Right lung (tissue), 5 donors: Measurements from ENCODE around the gene HECTD1. TPM values are rescaled to one million over a fixed set of nuclear protein-coding genes. Genes with fewer than 3 reads are reported as not detected.
"Not testable (repeated sequence)": the region's sequence is repeated elsewhere in the genome, so short reads cannot be mapped to it uniquely, and the experiment has no call there.

ENCODE experiments used
- DNase-seq, 2 donors: peaks; one replicate each; pipeline ENCODE4 v3.0.0-alpha.2; 2013
- polyA plus RNA-seq, 5 donors: library from polyadenylated mRNA; unstranded; fragments of 120-200 nt; gene quantifications; one replicate each; pipeline versions ENCODE4 v1.2.1 to v1.2.3, GENCODE V29; 2013; ENCODE audit warnings: inconsistent platforms in 1 of 5, low replicate concordance in 1 of 5; ENCODE audit not compliant: insufficient read length in 5 of 5, insufficient read depth in 1 of 5

HECTD1 gene
- polyA plus RNA-seq, 5 donors: 144 to 214 (median 192) TPM

GRCh38 chr14:31200702-31200990 is 6.9 kb downstream of the HECTD1 start:
- no peak for DNase-seq

GRCh38 chr14:31197671-31198070 is 9.9 kb downstream of the HECTD1 start:
- no peak for DNase-seq

GRCh38 chr14:31196839-31197492 is 10.6 kb downstream of the HECTD1 start:
- DNase-seq: no peak

- peak in 1 of 2 donors; percentile 19 for DNase-seq
Observed at GRCh38 chr14:31194661-31195060, 12.9 kb downstream of the HECTD1 start.

GRCh38 chr14:31194095-31194494 is 13.5 kb downstream of the HECTD1 start:
- DNase-seq: no peak

- not testable (repeated sequence) for DNase-seq
Observed at GRCh38 chr14:31192544-31192943, 15.0 kb downstream of the HECTD1 start.

- no peak for DNase-seq
Observed at GRCh38 chr14:31190717-31191263, 16.8 kb downstream of the HECTD1 start.

- no peak for DNase-seq
Observed at GRCh38 chr14:31190219-31190603, 17.4 kb downstream of the HECTD1 start.

GRCh38 chr14:31189346-31190218 is 18.0 kb downstream of the HECTD1 start:
- DNase-seq: no peak

GRCh38 chr14:31188744-31189143 is 18.8 kb downstream of the HECTD1 start:
- no peak for DNase-seq

GRCh38 chr14:31182016-31182415 is 25.6 kb downstream of the HECTD1 start:
- DNase-seq: not testable (repeated sequence)

- DNase-seq: no peak
Observed at GRCh38 chr14:31181271-31181670, 26.3 kb downstream of the HECTD1 start.

- DNase-seq: no peak
Observed at GRCh38 chr14:31180299-31181051, 27.1 kb downstream of the HECTD1 start.

GRCh38 chr14:31174433-31174832 is 33.2 kb downstream of the HECTD1 start:
- no peak for DNase-seq

GRCh38 chr14:31173120-31173837 is 34.3 kb downstream of the HECTD1 start:
- no peak for DNase-seq

GRCh38 chr14:31172084-31172483 is 35.5 kb downstream of the HECTD1 start:
- no peak for DNase-seq

GRCh38 chr14:31170411-31170810 is 37.2 kb downstream of the HECTD1 start:
- DNase-seq: no peak

- DNase-seq: no peak
Observed at GRCh38 chr14:31169877-31170276, 37.7 kb downstream of the HECTD1 start.

- DNase-seq: no peak
Observed at GRCh38 chr14:31167032-31167431, 40.6 kb downstream of the HECTD1 start.

GRCh38 chr14:31166271-31166561 is 41.4 kb downstream of the HECTD1 start:
- DNase-seq: no peak

GRCh38 chr14:31164115-31164514 is 43.5 kb downstream of the HECTD1 start:
- no peak for DNase-seq
